C4-2B (cell line): ENCODE data around the gene TANGO6.

Source experiments
- H3K27ac ChIP-seq: fragments of 450-650 bp; 2 replicates; pipeline ENCODE4 v1.5.1; 2017
- CTCF ChIP-seq: fragments of 450-650 bp; conservative IDR thresholded peaks from 2 replicates; pipeline ENCODE4 v1.5.1; 2017; ENCODE audit warnings: mild to moderate bottlenecking
- ZFX ChIP-seq: fragments of 450-650 bp; IDR thresholded peaks from 2 replicates; pipeline ENCODE4 v1.6.1; 2017

The TANGO6 gene

GRCh38 chr16:68844211-68844564 lies 857 bp downstream of the TANGO6 start:
- TF ChIP-seq CTCF, result peak; percentile 21; the same call in 1 of the 2 replicates
- no peak for TF ChIP-seq ZFX
- H3K27ac ChIP-seq, result peak overlapping the region; percentile 84

DNA sequence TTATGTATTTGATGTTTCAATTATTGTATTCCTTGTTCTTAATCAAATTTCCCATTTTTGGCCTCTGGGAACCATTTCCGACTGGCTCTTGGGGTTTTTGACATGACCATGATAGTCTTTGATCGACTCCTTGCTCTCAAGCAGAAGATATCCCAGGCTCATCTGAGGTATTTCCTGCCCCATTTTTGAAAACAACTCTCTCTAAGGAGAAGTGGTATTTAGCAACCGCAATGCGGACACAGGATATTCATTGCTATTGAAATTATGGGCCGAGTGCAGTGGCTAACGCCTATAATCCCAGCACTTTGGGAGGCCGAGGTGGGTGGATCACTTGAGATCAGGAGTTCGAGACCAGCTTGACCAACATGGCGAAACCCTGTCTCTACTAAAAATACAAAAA lies 5.5 kb downstream of the TANGO6 start:
- TF ChIP-seq CTCF (no peak), ZFX (no peak)
- no peak overlapping the region for H3K27ac ChIP-seq

GRCh38 chr16:68850481-68850880 lies 7.2 kb downstream of the TANGO6 start:
- H3K27ac ChIP-seq, result no peak overlapping the region
- no peak for TF ChIP-seq CTCF
- TF ChIP-seq ZFX, result no peak

DNA sequence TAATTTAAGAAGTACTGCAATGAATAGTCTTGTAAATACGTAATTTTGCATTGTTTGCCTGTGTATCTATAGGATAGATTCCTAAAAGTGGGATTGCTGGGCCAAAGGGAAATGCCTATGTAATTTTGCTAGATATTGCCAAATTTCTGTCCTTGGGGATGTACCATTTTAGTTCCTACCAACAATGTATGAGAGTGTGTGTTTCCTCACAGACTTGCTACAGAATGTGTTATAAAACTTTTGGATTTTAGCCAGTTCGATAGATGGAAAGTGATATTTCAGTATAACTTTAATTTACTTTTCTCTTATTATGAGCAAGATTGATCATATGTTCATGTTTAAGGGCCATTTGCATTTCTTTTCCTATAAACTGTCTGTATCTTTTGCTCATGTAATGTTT lies 8.3 kb downstream of the TANGO6 start:
- no peak overlapping the region for H3K27ac ChIP-seq
- TF ChIP-seq CTCF (no peak), ZFX (no peak)

DNA sequence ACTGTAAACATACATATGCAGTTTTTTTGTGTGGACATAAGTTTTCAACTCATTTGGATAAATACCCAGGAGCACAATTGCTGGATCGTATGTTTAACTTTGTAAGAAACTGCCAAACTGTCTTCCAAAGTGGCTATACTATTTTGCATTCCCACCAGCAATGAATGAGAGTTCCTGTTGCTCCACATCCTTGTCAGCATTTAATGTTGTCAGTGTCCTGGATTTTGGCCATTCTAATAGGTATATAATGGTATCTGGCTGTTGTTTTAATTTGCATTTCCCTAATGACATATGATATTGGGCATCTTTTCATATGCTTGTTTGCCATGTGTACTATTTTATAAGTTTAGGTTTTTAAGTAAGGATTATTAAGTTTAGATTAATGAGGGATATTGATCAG lies 14.1 kb downstream of the TANGO6 start:
- TF ChIP-seq ZFX (no peak), CTCF (no peak)
- H3K27ac ChIP-seq, result no peak overlapping the region

GRCh38 chr16:68859828-68860227 lies 16.5 kb downstream of the TANGO6 start:
- H3K27ac ChIP-seq, result no peak overlapping the region
- TF ChIP-seq CTCF (no peak), ZFX (no peak)

DNA sequence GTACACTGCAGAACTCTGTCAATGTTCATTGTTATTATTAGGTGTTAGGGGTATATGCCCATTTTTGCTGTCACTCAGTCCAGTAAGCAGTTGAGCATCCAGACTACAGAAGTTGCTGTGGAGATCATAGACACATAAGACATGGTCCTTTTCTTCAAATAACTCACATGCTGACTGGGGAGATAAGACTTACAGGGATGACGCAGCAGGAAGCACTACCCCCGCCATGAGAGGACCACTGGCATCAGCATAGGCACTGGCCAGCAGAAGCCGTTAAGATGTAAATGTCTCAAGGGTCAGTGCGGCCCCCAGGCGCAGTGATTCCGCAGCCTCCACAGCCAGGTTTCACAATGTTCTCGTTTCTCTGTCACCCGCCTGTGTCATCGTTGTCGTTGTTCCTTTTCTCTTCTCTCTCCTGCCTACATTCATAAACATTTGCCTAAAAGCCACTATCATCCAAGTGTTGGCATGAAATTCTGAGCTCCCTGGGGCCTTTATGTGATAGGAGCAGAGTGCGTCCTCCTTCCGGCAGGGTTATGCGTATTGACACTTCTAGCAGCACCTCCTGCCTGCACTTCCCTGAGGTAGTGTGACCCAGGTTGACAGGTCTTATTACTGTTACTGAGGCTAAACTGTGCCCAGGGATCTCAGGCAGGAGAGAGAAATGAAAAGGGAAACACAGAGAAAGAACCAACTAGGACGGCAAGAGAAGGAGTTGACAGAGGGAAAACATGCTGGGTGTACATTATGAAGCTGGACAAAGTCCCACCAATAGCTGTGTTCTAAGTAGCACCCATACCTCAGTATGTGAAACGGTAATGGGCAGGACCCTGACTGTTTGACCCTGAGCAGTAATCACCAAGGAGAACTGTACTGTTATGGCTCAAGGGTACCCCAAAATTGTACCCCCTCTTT lies 17.9 kb downstream of the TANGO6 start:
- no peak for TF ChIP-seq CTCF
- no peak for TF ChIP-seq ZFX
- H3K27ac ChIP-seq, result no peak overlapping the region
